ENCODE measurements around the gene BARD1.

The BARD1 gene

DNA sequence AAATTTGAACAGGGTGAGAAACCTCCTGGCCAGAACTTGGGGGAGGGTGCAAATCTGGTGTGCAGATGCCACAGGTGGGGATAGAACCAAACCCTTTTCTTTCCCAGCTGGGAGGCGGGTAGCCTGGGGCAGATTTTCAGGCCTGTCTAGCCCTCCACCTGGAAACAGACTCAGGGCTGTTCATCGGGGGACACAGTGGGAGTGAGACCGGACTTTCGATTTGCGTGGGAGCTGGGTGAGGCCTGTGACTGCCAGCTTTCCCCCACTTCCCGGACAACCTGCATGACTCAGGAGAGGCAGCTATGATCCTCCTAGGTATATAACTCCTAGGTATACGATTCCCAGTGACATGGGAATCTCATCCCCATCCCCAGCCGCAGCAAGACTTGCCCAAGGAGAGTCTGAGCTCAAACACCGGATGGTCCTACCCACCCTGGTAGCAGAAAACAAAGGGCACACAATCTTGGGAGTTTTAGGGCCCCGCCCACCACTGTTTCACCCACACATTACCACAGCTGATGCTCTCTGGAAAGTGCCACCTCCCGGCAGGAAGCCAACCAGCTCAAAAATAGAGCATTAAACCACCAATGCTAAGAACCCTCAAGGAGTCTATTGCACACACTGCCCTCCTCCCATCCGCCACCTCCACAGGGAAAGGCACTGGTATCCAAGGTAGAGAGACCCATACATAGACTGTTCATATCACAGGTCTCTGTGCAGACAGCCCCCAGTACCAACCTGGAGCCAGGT is 92.5 kb downstream of the BARD1 start:
- no peak overlapping the region for H3K27ac ChIP-seq (ENCODE audit: low read length)
- H2AFZ ChIP-seq (ENCODE audit: low read depth, low read length): no peak overlapping the region
- H3K36me3 ChIP-seq (ENCODE audit: insufficient read depth, low read length): peaks cover 10% of the 10 kb centered on the region; the same call in 1 of the 2 replicates
- H3K9me3 ChIP-seq (ENCODE audit: insufficient read depth, low read length, severe bottlenecking): no peaks in the 10 kb centered on the region
- H3K4me2 ChIP-seq (ENCODE audit: insufficient read depth, low read length): no peak overlapping the region
- no peaks in the 10 kb centered on the region for H3K27me3 ChIP-seq (ENCODE audit: insufficient read depth, low read length, poor library complexity)
- DNase-seq (no peak), ATAC-seq (ENCODE audit: insufficient read depth, low read depth) (peak; percentile 55)
- no peaks in the 10 kb centered on the region for H3K4me1 ChIP-seq (ENCODE audit: insufficient read depth, low read length)
- H3K9ac ChIP-seq (ENCODE audit: low read depth, low read length): no peak overlapping the region
- no peaks in the 10 kb centered on the region for H4K20me1 ChIP-seq (ENCODE audit: insufficient read depth, low read length)
- no peaks in the 10 kb centered on the region for H3K79me2 ChIP-seq (ENCODE audit: insufficient read depth, low read length)
- H3K4me3 ChIP-seq (ENCODE audit: low read depth in 1 of 2, low read length in 2 of 2): no peak overlapping the region
- TF ChIP-seq EZH2 (IDR thresholded peaks at IDR 0.05; ENCODE audit: borderline replicate concordance, low read depth, low read length, severe bottlenecking): no peak
- TF ChIP-seq, protein P1, sequence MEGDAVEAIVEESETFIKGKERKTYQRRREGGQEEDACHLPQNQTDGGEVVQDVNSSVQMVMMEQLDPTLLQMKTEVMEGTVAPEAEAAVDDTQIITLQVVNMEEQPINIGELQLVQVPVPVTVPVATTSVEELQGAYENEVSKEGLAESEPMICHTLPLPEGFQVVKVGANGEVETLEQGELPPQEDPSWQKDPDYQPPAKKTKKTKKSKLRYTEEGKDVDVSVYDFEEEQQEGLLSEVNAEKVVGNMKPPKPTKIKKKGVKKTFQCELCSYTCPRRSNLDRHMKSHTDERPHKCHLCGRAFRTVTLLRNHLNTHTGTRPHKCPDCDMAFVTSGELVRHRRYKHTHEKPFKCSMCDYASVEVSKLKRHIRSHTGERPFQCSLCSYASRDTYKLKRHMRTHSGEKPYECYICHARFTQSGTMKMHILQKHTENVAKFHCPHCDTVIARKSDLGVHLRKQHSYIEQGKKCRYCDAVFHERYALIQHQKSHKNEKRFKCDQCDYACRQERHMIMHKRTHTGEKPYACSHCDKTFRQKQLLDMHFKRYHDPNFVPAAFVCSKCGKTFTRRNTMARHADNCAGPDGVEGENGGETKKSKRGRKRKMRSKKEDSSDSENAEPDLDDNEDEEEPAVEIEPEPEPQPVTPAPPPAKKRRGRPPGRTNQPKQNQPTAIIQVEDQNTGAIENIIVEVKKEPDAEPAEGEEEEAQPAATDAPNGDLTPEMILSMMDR (IDR thresholded peaks at IDR 0.05; ENCODE audit: borderline replicate concordance, extremely low read depth, low read length, poor library complexity, severe bottlenecking): no peak

DNA sequence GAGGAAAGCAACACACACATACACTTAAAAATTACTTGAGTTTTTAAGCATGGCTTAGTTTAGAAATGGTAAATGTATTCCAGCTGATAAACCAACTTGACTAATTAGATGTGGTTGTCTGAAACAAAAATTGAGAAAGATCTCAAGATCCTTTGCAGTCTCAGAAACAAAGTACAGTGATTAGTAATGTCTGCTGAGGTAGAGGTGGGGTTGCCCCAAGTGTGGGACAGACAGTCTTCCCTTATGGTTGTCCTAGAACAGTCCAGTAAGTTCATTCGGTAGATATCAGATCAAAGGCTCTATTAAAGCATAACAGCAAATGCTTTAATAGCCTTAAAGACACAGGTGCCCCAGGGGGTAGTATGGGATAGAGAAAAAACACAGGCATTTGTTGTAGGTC is 94.5 kb downstream of the BARD1 start:
- no peaks in the 10 kb centered on the region for H3K79me2 ChIP-seq (ENCODE audit: insufficient read depth, low read length)
- ATAC-seq (ENCODE audit: insufficient read depth, low read depth) (no peak), DNase-seq (no peak)
- no peak overlapping the region for H3K9ac ChIP-seq (ENCODE audit: low read depth, low read length)
- TF ChIP-seq, protein P1 (IDR thresholded peaks at IDR 0.05; ENCODE audit: borderline replicate concordance, extremely low read depth, low read length, poor library complexity, severe bottlenecking): no peak
- TF ChIP-seq EZH2 (IDR thresholded peaks at IDR 0.05; ENCODE audit: borderline replicate concordance, low read depth, low read length, severe bottlenecking): no peak
- no peaks in the 10 kb centered on the region for H3K9me3 ChIP-seq (ENCODE audit: insufficient read depth, low read length, severe bottlenecking)
- no peak overlapping the region for H3K4me3 ChIP-seq (ENCODE audit: low read depth in 1 of 2, low read length in 2 of 2)
- H3K27ac ChIP-seq (ENCODE audit: low read length): no peak overlapping the region
- no peak overlapping the region for H2AFZ ChIP-seq (ENCODE audit: low read depth, low read length)
- no peaks in the 10 kb centered on the region for H3K27me3 ChIP-seq (ENCODE audit: insufficient read depth, low read length, poor library complexity)
- peaks cover 10% of the 10 kb centered on the region; the same call in 1 of the 2 replicates for H3K36me3 ChIP-seq (ENCODE audit: insufficient read depth, low read length)
- no peaks in the 10 kb centered on the region for H4K20me1 ChIP-seq (ENCODE audit: insufficient read depth, low read length)
- H3K4me1 ChIP-seq (ENCODE audit: insufficient read depth, low read length): peaks cover 10% of the 10 kb centered on the region; the same call in 1 of the 2 replicates
- no peak overlapping the region for H3K4me2 ChIP-seq (ENCODE audit: insufficient read depth, low read length)

DNA sequence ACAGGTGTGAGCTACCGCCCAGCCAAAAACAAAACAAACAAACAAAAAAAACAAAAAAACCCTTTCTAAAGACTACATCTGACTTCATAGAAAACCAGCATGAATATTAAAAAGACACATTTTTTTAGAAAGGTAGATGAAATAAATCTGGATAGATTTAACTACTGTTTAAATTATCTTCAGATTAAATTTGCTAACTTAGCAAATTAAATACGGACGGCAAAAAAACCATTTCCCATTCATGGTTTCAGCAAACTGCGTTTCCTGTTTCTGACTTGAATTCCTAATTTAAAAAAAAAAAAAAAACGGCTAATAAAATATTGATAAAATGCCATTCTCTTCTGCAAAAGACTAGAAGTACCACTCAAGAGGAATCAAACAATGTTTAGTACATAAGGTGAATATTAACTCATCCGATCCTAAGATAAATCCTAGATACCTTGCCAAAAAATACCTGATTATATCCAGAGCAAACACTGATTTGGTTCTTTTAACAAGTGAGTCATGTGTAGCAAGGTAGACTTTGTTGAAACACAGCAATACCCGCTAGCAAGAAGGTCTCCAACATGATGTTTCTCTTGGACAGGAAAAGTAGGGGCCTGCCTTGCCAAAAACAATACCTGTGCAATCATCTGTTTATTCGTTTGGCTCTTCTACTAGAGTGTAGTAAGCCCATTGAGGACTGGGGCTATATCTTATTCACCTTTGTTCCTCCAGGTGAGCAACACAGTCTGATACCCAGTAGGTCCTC is 96.2 kb downstream of the BARD1 start:
- Histone ChIP-seq H3K4me1 (ENCODE audit: insufficient read depth, low read length) (peaks cover 10% of the 10 kb centered on the region; the same call in 1 of the 2 replicates), H3K27ac (ENCODE audit: low read length) (no peak overlapping the region), H3K4me2 (ENCODE audit: insufficient read depth, low read length) (no peak overlapping the region), H3K9ac (ENCODE audit: low read depth, low read length) (no peak overlapping the region), H3K79me2 (ENCODE audit: insufficient read depth, low read length) (no peaks in the 10 kb centered on the region), H3K27me3 (ENCODE audit: insufficient read depth, low read length, poor library complexity) (no peaks in the 10 kb centered on the region), H4K20me1 (ENCODE audit: insufficient read depth, low read length) (no peaks in the 10 kb centered on the region), H3K4me3 (ENCODE audit: low read depth in 1 of 2, low read length in 2 of 2) (no peak overlapping the region), H3K9me3 (ENCODE audit: insufficient read depth, low read length, severe bottlenecking) (no peaks in the 10 kb centered on the region), H2AFZ (ENCODE audit: low read depth, low read length) (no peak overlapping the region), H3K36me3 (ENCODE audit: insufficient read depth, low read length) (peaks cover 9% of the 10 kb centered on the region; the same call in 1 of the 2 replicates)
- no peak for DNase-seq
- ATAC-seq (ENCODE audit: insufficient read depth, low read depth): no peak
- TF ChIP-seq, protein P1 (IDR thresholded peaks at IDR 0.05; ENCODE audit: borderline replicate concordance, extremely low read depth, low read length, poor library complexity, severe bottlenecking): no peak
- TF ChIP-seq EZH2 (IDR thresholded peaks at IDR 0.05; ENCODE audit: borderline replicate concordance, low read depth, low read length, severe bottlenecking): no peak
